Liver (tissue), 3 donors: ENCODE results near the gene JAGN1.
A peak's percentile ranks its signal among the peaks of the same experiment; 100 is the strongest.

Experiments
- EGR1 ChIP-seq, 2 donors: IDR thresholded peaks; 2 replicates each; pipeline ENCODE4 v1.6.1; 2016 to 2018; ENCODE audit warnings: antibody characterized with exemption in 2 of 2, low read depth in 2 of 2
- FOXA1 ChIP-seq: IDR thresholded peaks from 2 replicates; pipeline ENCODE4 v1.6.1; 2016; ENCODE audit warnings: antibody characterized with exemption
- GABPA ChIP-seq, 2 donors: IDR thresholded peaks in 1 of 2; conservative IDR thresholded peaks in 1 of 2; 2 replicates each; pipeline ENCODE4 v1.6.1; 2016; ENCODE audit warnings: antibody characterized with exemption in 2 of 2, mild to moderate bottlenecking in 1 of 2, moderate library complexity in 1 of 2
- HNF4A ChIP-seq, 2 donors: conservative IDR thresholded peaks; 2 replicates each; pipeline ENCODE4 v1.6.1; 2016; ENCODE audit warnings: antibody characterized with exemption in 2 of 2, mild to moderate bottlenecking in 2 of 2
- JUND ChIP-seq, 2 donors: IDR thresholded peaks; 2 replicates each; pipeline ENCODE4 v1.6.1; 2016; ENCODE audit warnings: antibody characterized with exemption in 2 of 2
- RAD21 ChIP-seq, 2 donors: IDR thresholded peaks; 2 replicates each; pipeline ENCODE4 v1.6.1; 2016; ENCODE audit warnings: antibody characterized with exemption in 2 of 2, mild to moderate bottlenecking in 2 of 2
- RXRA ChIP-seq, 2 donors: IDR thresholded peaks; 2 replicates each; pipeline ENCODE4 v1.6.1; 2017 to 2018; ENCODE audit warnings: antibody characterized with exemption in 2 of 2, mild to moderate bottlenecking in 1 of 2
- SP1 ChIP-seq: IDR thresholded peaks from 2 replicates; pipeline ENCODE4 v1.6.1; 2018; ENCODE audit warnings: antibody characterized with exemption, mild to moderate bottlenecking
- TAF1 ChIP-seq: conservative IDR thresholded peaks from 2 replicates; pipeline ENCODE4 v1.6.1; 2016; ENCODE audit warnings: antibody characterized with exemption, mild to moderate bottlenecking
- YY1 ChIP-seq: IDR thresholded peaks from 2 replicates; pipeline ENCODE4 v1.6.1; 2016; ENCODE audit warnings: antibody characterized with exemption, mild to moderate bottlenecking
- TF ChIP-seq, protein P1 (sequence below): fragments of 150-350 bp; IDR thresholded peaks from 2 replicates; pipeline ENCODE4 v1.5.1; 2017; ENCODE audit warnings: improper control_type of control experiment, low read depth, low read length; ENCODE audit not compliant: missing input control
- TF ChIP-seq, protein P2 (sequence below): IDR thresholded peaks from 2 replicates; pipeline ENCODE4 v1.6.1; 2016; ENCODE audit warnings: antibody characterized with exemption, mild to moderate bottlenecking
- donor health status: healthy.
- donor health status: healthy.

DNA sequence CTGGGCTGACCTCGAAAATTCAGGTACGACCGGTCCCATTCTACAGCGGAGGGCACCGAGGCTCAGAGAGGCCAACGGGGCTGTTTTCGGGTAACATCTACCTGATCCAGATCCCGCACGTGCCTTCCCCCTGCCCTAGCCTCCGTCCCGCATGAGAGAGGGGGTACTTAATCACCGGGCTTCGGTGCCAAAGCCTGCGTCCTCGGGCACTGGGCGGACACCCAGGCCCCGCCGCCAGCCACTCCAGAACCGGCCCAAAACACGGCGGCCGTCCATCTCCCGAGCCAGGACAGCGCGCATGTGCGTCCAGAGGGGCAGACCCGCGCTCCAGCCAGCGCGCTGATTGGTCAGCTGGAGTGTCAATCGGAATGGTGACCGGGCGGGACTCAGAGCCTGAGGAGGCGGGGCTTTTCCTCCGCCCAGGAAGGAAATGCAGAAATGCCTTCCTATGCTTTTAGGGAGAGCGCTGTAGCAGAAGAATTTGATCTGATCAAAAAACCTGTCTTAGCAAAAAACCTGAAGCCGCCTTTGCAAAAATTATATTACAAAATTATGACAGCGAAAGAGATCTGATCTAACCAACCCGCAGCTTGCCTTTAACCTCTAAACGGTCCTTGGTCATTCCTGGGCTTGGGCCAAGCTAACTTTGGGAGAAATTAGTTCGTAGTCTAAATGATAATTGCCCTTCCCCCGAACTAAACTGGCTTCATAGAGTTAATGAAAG is 46.5 kb upstream of the JAGN1 start, which contains the start of gene RPUSD3:
- TF ChIP-seq FOXA1 (no peak), EGR1 (IDR thresholded peaks at IDR 0.05; ENCODE audit: low read depth in 2 of 2) (no peak), RAD21 (IDR thresholded peaks at IDR 0.05) (peak; percentile 33 to 38), SP1 (peak; percentile 88), RXRA (IDR thresholded peaks at IDR 0.05) (no peak), TAF1 (peak; percentile 55), YY1 (peak; percentile 81), GABPA (IDR thresholded peaks at IDR 0.05 in 1 of 2, conservative IDR thresholded peaks at IDR 0.05 in 1 of 2) (peak in 1 of 2 donors; percentile 78), JUND (IDR thresholded peaks at IDR 0.05) (no peak), HNF4A (conservative IDR thresholded peaks at IDR 0.05) (no peak)
- TF ChIP-seq, protein P1, sequence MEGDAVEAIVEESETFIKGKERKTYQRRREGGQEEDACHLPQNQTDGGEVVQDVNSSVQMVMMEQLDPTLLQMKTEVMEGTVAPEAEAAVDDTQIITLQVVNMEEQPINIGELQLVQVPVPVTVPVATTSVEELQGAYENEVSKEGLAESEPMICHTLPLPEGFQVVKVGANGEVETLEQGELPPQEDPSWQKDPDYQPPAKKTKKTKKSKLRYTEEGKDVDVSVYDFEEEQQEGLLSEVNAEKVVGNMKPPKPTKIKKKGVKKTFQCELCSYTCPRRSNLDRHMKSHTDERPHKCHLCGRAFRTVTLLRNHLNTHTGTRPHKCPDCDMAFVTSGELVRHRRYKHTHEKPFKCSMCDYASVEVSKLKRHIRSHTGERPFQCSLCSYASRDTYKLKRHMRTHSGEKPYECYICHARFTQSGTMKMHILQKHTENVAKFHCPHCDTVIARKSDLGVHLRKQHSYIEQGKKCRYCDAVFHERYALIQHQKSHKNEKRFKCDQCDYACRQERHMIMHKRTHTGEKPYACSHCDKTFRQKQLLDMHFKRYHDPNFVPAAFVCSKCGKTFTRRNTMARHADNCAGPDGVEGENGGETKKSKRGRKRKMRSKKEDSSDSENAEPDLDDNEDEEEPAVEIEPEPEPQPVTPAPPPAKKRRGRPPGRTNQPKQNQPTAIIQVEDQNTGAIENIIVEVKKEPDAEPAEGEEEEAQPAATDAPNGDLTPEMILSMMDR = no peak
- TF ChIP-seq, protein P2, sequence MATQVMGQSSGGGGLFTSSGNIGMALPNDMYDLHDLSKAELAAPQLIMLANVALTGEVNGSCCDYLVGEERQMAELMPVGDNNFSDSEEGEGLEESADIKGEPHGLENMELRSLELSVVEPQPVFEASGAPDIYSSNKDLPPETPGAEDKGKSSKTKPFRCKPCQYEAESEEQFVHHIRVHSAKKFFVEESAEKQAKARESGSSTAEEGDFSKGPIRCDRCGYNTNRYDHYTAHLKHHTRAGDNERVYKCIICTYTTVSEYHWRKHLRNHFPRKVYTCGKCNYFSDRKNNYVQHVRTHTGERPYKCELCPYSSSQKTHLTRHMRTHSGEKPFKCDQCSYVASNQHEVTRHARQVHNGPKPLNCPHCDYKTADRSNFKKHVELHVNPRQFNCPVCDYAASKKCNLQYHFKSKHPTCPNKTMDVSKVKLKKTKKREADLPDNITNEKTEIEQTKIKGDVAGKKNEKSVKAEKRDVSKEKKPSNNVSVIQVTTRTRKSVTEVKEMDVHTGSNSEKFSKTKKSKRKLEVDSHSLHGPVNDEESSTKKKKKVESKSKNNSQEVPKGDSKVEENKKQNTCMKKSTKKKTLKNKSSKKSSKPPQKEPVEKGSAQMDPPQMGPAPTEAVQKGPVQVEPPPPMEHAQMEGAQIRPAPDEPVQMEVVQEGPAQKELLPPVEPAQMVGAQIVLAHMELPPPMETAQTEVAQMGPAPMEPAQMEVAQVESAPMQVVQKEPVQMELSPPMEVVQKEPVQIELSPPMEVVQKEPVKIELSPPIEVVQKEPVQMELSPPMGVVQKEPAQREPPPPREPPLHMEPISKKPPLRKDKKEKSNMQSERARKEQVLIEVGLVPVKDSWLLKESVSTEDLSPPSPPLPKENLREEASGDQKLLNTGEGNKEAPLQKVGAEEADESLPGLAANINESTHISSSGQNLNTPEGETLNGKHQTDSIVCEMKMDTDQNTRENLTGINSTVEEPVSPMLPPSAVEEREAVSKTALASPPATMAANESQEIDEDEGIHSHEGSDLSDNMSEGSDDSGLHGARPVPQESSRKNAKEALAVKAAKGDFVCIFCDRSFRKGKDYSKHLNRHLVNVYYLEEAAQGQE = peak; percentile 60
